Astrocyte (in vitro differentiated cells and primary cell): ENCODE measurements around the gene NRSN2.

ENCODE experiments used
- CTCF ChIP-seq: IDR thresholded peaks from 2 replicates; pipeline ENCODE4 v1.5.1; 2011; ENCODE audit warnings: low read depth, mild to moderate bottlenecking, inconsistent platforms, low read length, moderate library complexity; ENCODE audit not compliant: insufficient read depth
- EZH2 ChIP-seq: IDR thresholded peaks from 2 replicates; pipeline ENCODE4 v1.6.1; 2012; ENCODE audit warnings: mild to moderate bottlenecking, low read length, inconsistent platforms; ENCODE audit not compliant: insufficient read depth

- TF ChIP-seq CTCF (peak; percentile 91), EZH2 (no peak)
Measured at GRCh38 chr20:330233-331149, 16.4 kb upstream of the NRSN2 start.
